ENCODE data around the gene GFRA4.

The GFRA4 gene

GRCh38 chr20:3673221-3674070, 10.2 kb upstream of the GFRA4 start:
- DNase-seq = no peak

- DNase-seq = no peak
Measured at GRCh38 chr20:3672547-3673171, 9.5 kb upstream of the GFRA4 start.

- no peak for DNase-seq
Measured at GRCh38 chr20:3671986-3672546, 8.9 kb upstream of the GFRA4 start.

GRCh38 chr20:3670945-3671344, 7.7 kb upstream of the GFRA4 start:
- no peak for DNase-seq

GRCh38 chr20:3670511-3670910, 7.3 kb upstream of the GFRA4 start:
- DNase-seq = no peak

GRCh38 chr20:3669710-3670367, 6.6 kb upstream of the GFRA4 start:
- DNase-seq = no peak

- no peak for DNase-seq
Measured at GRCh38 chr20:3667434-3668037, 4.3 kb upstream of the GFRA4 start.

GRCh38 chr20:3663858-3664257, 659 bp upstream of the GFRA4 start:
- no peak for DNase-seq

GRCh38 chr20:3661814-3662665, 1.2 kb downstream of the GFRA4 start:
- DNase-seq = no peak

- DNase-seq = no peak
Measured at GRCh38 chr20:3661060-3661813, 2.0 kb downstream of the GFRA4 start.

GRCh38 chr20:3660262-3661059, 2.7 kb downstream of the GFRA4 start:
- DNase-seq = no peak

GRCh38 chr20:3659492-3660261, 3.5 kb downstream of the GFRA4 start:
- DNase-seq = no peak

- DNase-seq = no peak
Measured at GRCh38 chr20:3658716-3659491, 4.3 kb downstream of the GFRA4 start.

GRCh38 chr20:3658019-3658715, 5.0 kb downstream of the GFRA4 start:
- DNase-seq = no peak

GRCh38 chr20:3655131-3655405, 8.1 kb downstream of the GFRA4 start:
- DNase-seq = no peak

- DNase-seq = no peak
Measured at GRCh38 chr20:3654326-3655130, 8.7 kb downstream of the GFRA4 start.

- no peak for DNase-seq
Measured at GRCh38 chr20:3653921-3654320, 9.3 kb downstream of the GFRA4 start.
